ENCODE measurements around the gene LRRC8C.

The LRRC8C gene

GRCh38 chr1:89649783-89650182 lies 16.9 kb downstream of the LRRC8C start:
- peaks cover 0 to 22% (median 3%) of the 10 kb centered on the region in 5 donors for H3K4me1 ChIP-seq (ENCODE audit: control insufficient read depth in 5 of 5, insufficient read depth in 5 of 5, low read length in 5 of 5)

GRCh38 chr1:89652373-89652772 lies 19.5 kb downstream of the LRRC8C start:
- H3K36me3 ChIP-seq (ENCODE audit: control insufficient read depth in 5 of 5, insufficient read depth in 5 of 5, low read length in 5 of 5), result peaks cover 0 to 2% (median 0%) of the 10 kb centered on the region in 5 donors
- H3K4me1 ChIP-seq (ENCODE audit: control insufficient read depth in 5 of 5, insufficient read depth in 5 of 5, low read length in 5 of 5), result peaks cover 0 to 37% (median 3%) of the 10 kb centered on the region in 5 donors
- no peak overlapping the region for H3K27ac ChIP-seq (ENCODE audit: low read depth, low read length)
- no peak overlapping the region for H3K4me3 ChIP-seq (ENCODE audit: low read depth in 1 of 5, low read length in 5 of 5)
- no peaks in the 10 kb centered on the region for H3K27me3 ChIP-seq (ENCODE audit: control insufficient read depth in 5 of 5, insufficient read depth in 4 of 5, low read length in 5 of 5)
- no peaks in the 10 kb centered on the region for H3K9me3 ChIP-seq (ENCODE audit: control insufficient read depth in 5 of 5, low read length in 5 of 5)
- no peak overlapping the region for H3K9ac ChIP-seq (ENCODE audit: low read length in 5 of 5)

More at GRCh38 chr1:89649783-89650182, 16.9 kb downstream of the LRRC8C start:
- no peak overlapping the region for H3K4me3 ChIP-seq (ENCODE audit: low read depth in 1 of 5, low read length in 5 of 5)
- H3K27me3 ChIP-seq (ENCODE audit: control insufficient read depth in 5 of 5, insufficient read depth in 4 of 5, low read length in 5 of 5), result no peaks in the 10 kb centered on the region
- H3K9me3 ChIP-seq (ENCODE audit: control insufficient read depth in 5 of 5, low read length in 5 of 5), result peaks cover 0 to 6% (median 2%) of the 10 kb centered on the region in 5 donors
- H3K9ac ChIP-seq (ENCODE audit: low read length in 5 of 5), result peak overlapping the region in 1 of 5 donors; percentile 35
- H3K36me3 ChIP-seq (ENCODE audit: control insufficient read depth in 5 of 5, insufficient read depth in 5 of 5, low read length in 5 of 5), result no peaks in the 10 kb centered on the region
- H3K27ac ChIP-seq (ENCODE audit: low read depth, low read length), result no peak overlapping the region

GRCh38 chr1:89657886-89658285 lies 25.0 kb downstream of the LRRC8C start:
- no peak overlapping the region for H3K4me3 ChIP-seq (ENCODE audit: low read depth in 1 of 5, low read length in 5 of 5)
- H3K36me3 ChIP-seq (ENCODE audit: control insufficient read depth in 5 of 5, insufficient read depth in 5 of 5, low read length in 5 of 5), result peaks cover 0 to 2% (median 0%) of the 10 kb centered on the region in 5 donors
- H3K9me3 ChIP-seq (ENCODE audit: control insufficient read depth in 5 of 5, low read length in 5 of 5), result no peaks in the 10 kb centered on the region
- no peaks in the 10 kb centered on the region for H3K27me3 ChIP-seq (ENCODE audit: control insufficient read depth in 5 of 5, insufficient read depth in 4 of 5, low read length in 5 of 5)
- no peak overlapping the region for H3K9ac ChIP-seq (ENCODE audit: low read length in 5 of 5)
- peaks cover 9 to 49% (median 19%) of the 10 kb centered on the region in 5 donors for H3K4me1 ChIP-seq (ENCODE audit: control insufficient read depth in 5 of 5, insufficient read depth in 5 of 5, low read length in 5 of 5)
- H3K27ac ChIP-seq (ENCODE audit: low read depth, low read length), result peak overlapping the region; percentile 13

- H3K9me3 ChIP-seq (ENCODE audit: control insufficient read depth in 5 of 5, low read length in 5 of 5), result no peaks in the 10 kb centered on the region
- peak overlapping the region; percentile 42 for H3K27ac ChIP-seq (ENCODE audit: low read depth, low read length)
- peaks cover 9 to 48% (median 19%) of the 10 kb centered on the region in 5 donors for H3K4me1 ChIP-seq (ENCODE audit: control insufficient read depth in 5 of 5, insufficient read depth in 5 of 5, low read length in 5 of 5)
- no peak overlapping the region for H3K9ac ChIP-seq (ENCODE audit: low read length in 5 of 5)
- no peak overlapping the region for H3K4me3 ChIP-seq (ENCODE audit: low read depth in 1 of 5, low read length in 5 of 5)
- peaks cover 0 to 2% (median 0%) of the 10 kb centered on the region in 5 donors for H3K36me3 ChIP-seq (ENCODE audit: control insufficient read depth in 5 of 5, insufficient read depth in 5 of 5, low read length in 5 of 5)
- no peaks in the 10 kb centered on the region for H3K27me3 ChIP-seq (ENCODE audit: control insufficient read depth in 5 of 5, insufficient read depth in 4 of 5, low read length in 5 of 5)
Measured at GRCh38 chr1:89659322-89660081, 26.6 kb downstream of the LRRC8C start.

GRCh38 chr1:89660224-89661061 lies 27.5 kb downstream of the LRRC8C start:
- Histone ChIP-seq H3K4me1 (ENCODE audit: control insufficient read depth in 5 of 5, insufficient read depth in 5 of 5, low read length in 5 of 5) (peaks cover 9 to 48% (median 19%) of the 10 kb centered on the region in 5 donors), H3K27me3 (ENCODE audit: control insufficient read depth in 5 of 5, insufficient read depth in 4 of 5, low read length in 5 of 5) (no peaks in the 10 kb centered on the region), H3K36me3 (ENCODE audit: control insufficient read depth in 5 of 5, insufficient read depth in 5 of 5, low read length in 5 of 5) (peaks cover 0 to 2% (median 0%) of the 10 kb centered on the region in 5 donors), H3K27ac (ENCODE audit: low read depth, low read length) (peak overlapping the region; percentile 57), H3K9me3 (ENCODE audit: control insufficient read depth in 5 of 5, low read length in 5 of 5) (no peaks in the 10 kb centered on the region), H3K9ac (ENCODE audit: low read length in 5 of 5) (no peak overlapping the region), H3K4me3 (ENCODE audit: low read depth in 1 of 5, low read length in 5 of 5) (no peak overlapping the region)

- no peak overlapping the region for H3K4me3 ChIP-seq (ENCODE audit: low read depth in 1 of 5, low read length in 5 of 5)
- H3K9me3 ChIP-seq (ENCODE audit: control insufficient read depth in 5 of 5, low read length in 5 of 5), result no peaks in the 10 kb centered on the region
- no peak overlapping the region for H3K9ac ChIP-seq (ENCODE audit: low read length in 5 of 5)
- no peaks in the 10 kb centered on the region for H3K27me3 ChIP-seq (ENCODE audit: control insufficient read depth in 5 of 5, insufficient read depth in 4 of 5, low read length in 5 of 5)
- H3K4me1 ChIP-seq (ENCODE audit: control insufficient read depth in 5 of 5, insufficient read depth in 5 of 5, low read length in 5 of 5), result peaks cover 6 to 43% (median 14%) of the 10 kb centered on the region in 5 donors
- H3K27ac ChIP-seq (ENCODE audit: low read depth, low read length), result no peak overlapping the region
- peaks cover 0 to 3% (median 0%) of the 10 kb centered on the region in 5 donors for H3K36me3 ChIP-seq (ENCODE audit: control insufficient read depth in 5 of 5, insufficient read depth in 5 of 5, low read length in 5 of 5)
Measured at GRCh38 chr1:89665941-89666340, 33.0 kb downstream of the LRRC8C start.

- no peaks in the 10 kb centered on the region for H3K27me3 ChIP-seq (ENCODE audit: control insufficient read depth in 5 of 5, insufficient read depth in 4 of 5, low read length in 5 of 5)
- no peak overlapping the region for H3K4me3 ChIP-seq (ENCODE audit: low read depth in 1 of 5, low read length in 5 of 5)
- H3K36me3 ChIP-seq (ENCODE audit: control insufficient read depth in 5 of 5, insufficient read depth in 5 of 5, low read length in 5 of 5), result peaks cover 0 to 3% (median 0%) of the 10 kb centered on the region in 5 donors
- H3K27ac ChIP-seq (ENCODE audit: low read depth, low read length), result no peak overlapping the region
- peaks cover under 1 to 38% (median 8%) of the 10 kb centered on the region in 5 donors for H3K4me1 ChIP-seq (ENCODE audit: control insufficient read depth in 5 of 5, insufficient read depth in 5 of 5, low read length in 5 of 5)
- H3K9me3 ChIP-seq (ENCODE audit: control insufficient read depth in 5 of 5, low read length in 5 of 5), result no peaks in the 10 kb centered on the region
- no peak overlapping the region for H3K9ac ChIP-seq (ENCODE audit: low read length in 5 of 5)
Measured at GRCh38 chr1:89666640-89667039, 33.7 kb downstream of the LRRC8C start.

- peaks cover 0 to 3% (median 0%) of the 10 kb centered on the region in 5 donors for H3K36me3 ChIP-seq (ENCODE audit: control insufficient read depth in 5 of 5, insufficient read depth in 5 of 5, low read length in 5 of 5)
- H3K27me3 ChIP-seq (ENCODE audit: control insufficient read depth in 5 of 5, insufficient read depth in 4 of 5, low read length in 5 of 5), result no peaks in the 10 kb centered on the region
- H3K9me3 ChIP-seq (ENCODE audit: control insufficient read depth in 5 of 5, low read length in 5 of 5), result no peaks in the 10 kb centered on the region
- no peak overlapping the region for H3K27ac ChIP-seq (ENCODE audit: low read depth, low read length)
- peaks cover 0 to 40% (median 5%) of the 10 kb centered on the region in 5 donors for H3K4me1 ChIP-seq (ENCODE audit: control insufficient read depth in 5 of 5, insufficient read depth in 5 of 5, low read length in 5 of 5)
- H3K4me3 ChIP-seq (ENCODE audit: low read depth in 1 of 5, low read length in 5 of 5), result no peak overlapping the region
- no peak overlapping the region for H3K9ac ChIP-seq (ENCODE audit: low read length in 5 of 5)
Measured at GRCh38 chr1:89667691-89668090, 34.8 kb downstream of the LRRC8C start.

GRCh38 chr1:89668961-89669360 lies 36.0 kb downstream of the LRRC8C start:
- no peaks in the 10 kb centered on the region for H3K27me3 ChIP-seq (ENCODE audit: control insufficient read depth in 5 of 5, insufficient read depth in 4 of 5, low read length in 5 of 5)
- no peak overlapping the region for H3K4me3 ChIP-seq (ENCODE audit: low read depth in 1 of 5, low read length in 5 of 5)
- H3K4me1 ChIP-seq (ENCODE audit: control insufficient read depth in 5 of 5, insufficient read depth in 5 of 5, low read length in 5 of 5), result peaks cover 0 to 40% (median 10%) of the 10 kb centered on the region in 5 donors
- H3K9ac ChIP-seq (ENCODE audit: low read length in 5 of 5), result no peak overlapping the region
- H3K9me3 ChIP-seq (ENCODE audit: control insufficient read depth in 5 of 5, low read length in 5 of 5), result no peaks in the 10 kb centered on the region
- no peak overlapping the region for H3K27ac ChIP-seq (ENCODE audit: low read depth, low read length)
- peaks cover 0 to 3% (median 0%) of the 10 kb centered on the region in 5 donors for H3K36me3 ChIP-seq (ENCODE audit: control insufficient read depth in 5 of 5, insufficient read depth in 5 of 5, low read length in 5 of 5)

- Histone ChIP-seq H3K36me3 (ENCODE audit: control insufficient read depth in 5 of 5, insufficient read depth in 5 of 5, low read length in 5 of 5) (peaks cover 0 to 3% (median 0%) of the 10 kb centered on the region in 5 donors), H3K27ac (ENCODE audit: low read depth, low read length) (no peak overlapping the region), H3K4me3 (ENCODE audit: low read depth in 1 of 5, low read length in 5 of 5) (no peak overlapping the region), H3K9me3 (ENCODE audit: control insufficient read depth in 5 of 5, low read length in 5 of 5) (no peaks in the 10 kb centered on the region), H3K27me3 (ENCODE audit: control insufficient read depth in 5 of 5, insufficient read depth in 4 of 5, low read length in 5 of 5) (no peaks in the 10 kb centered on the region), H3K4me1 (ENCODE audit: control insufficient read depth in 5 of 5, insufficient read depth in 5 of 5, low read length in 5 of 5) (peaks cover 0 to 40% (median 10%) of the 10 kb centered on the region in 5 donors), H3K9ac (ENCODE audit: low read length in 5 of 5) (no peak overlapping the region)
Measured at GRCh38 chr1:89669441-89669840, 36.5 kb downstream of the LRRC8C start.

Data from subcutaneous abdominal adipose tissue (tissue), 5 donors.